ENCODE measurements around the gene LRRC2.

DNA sequence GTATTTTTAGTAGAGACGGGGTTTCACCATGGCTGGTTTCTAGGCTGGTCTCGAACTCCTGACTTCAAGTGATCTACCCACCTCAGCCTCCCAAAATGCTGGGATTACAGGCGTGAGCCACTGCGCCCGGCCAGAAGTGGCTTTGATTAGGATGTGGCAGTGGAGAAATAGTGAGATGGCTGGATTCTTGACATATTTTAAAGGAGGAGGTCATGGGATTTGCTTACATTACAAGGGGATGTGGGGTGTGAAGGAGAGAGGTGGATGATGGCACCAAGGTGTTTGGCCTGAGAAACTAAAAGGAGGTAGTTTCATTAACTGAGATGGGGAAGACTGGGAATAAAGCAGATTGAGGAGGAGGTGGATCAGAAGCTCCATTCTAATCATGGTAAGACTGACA, 86.4 kb downstream of the LRRC2 start:
- TF ChIP-seq POLR2AphosphoS5 (IDR thresholded peaks at IDR 0.05; ENCODE audit: insufficient read depth, low read depth, low read length): no peak
- no peak for TF ChIP-seq CTCF (IDR thresholded peaks at IDR 0.05; ENCODE audit: extremely low read depth in 1 of 2, insufficient read depth in 1 of 2, low read depth in 1 of 2, low read length in 2 of 2)
- no peak for TF ChIP-seq POLR2A (IDR thresholded peaks at IDR 0.05; ENCODE audit: low read depth, low read length)
- no peak for TF ChIP-seq EZH2 (IDR thresholded peaks at IDR 0.05; ENCODE audit: borderline replicate concordance, low read depth, low read length, severe bottlenecking)
